Inferior parietal cortex (tissue), 1 donor: ENCODE measurements around the gene VCAM1.
"Not testable (repeated sequence)": the region's sequence is repeated elsewhere in the genome, so short reads cannot be mapped to it uniquely, and the experiment has no call there.

Source experiments
- DNase-seq: peaks from one replicate; pipeline ENCODE4 v3.0.0-alpha.2; 2016; ENCODE audit errors: extremely low spot score

The VCAM1 gene

DNA sequence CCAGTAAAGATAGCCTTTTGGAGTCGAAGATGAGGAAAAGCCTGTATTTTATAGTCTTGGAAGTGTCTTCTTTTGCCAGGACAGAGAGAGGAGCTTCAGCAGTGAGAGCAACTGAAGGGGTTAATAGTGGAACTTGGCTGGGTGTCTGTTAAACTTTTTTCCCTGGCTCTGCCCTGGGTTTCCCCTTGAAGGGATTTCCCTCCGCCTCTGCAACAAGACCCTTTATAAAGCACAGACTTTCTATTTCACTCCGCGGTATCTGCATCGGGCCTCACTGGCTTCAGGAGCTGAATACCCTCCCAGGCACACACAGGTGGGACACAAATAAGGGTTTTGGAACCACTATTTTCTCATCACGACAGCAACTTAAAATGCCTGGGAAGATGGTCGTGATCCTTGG is at the start of gene VCAM1:
Gene VCAM1 (plus strand): TSS at position 253 of the 400 bp plus-strand sequence. CDS start 119 bp downstream, at position 372.
- DNase-seq, result no peak

DNA sequence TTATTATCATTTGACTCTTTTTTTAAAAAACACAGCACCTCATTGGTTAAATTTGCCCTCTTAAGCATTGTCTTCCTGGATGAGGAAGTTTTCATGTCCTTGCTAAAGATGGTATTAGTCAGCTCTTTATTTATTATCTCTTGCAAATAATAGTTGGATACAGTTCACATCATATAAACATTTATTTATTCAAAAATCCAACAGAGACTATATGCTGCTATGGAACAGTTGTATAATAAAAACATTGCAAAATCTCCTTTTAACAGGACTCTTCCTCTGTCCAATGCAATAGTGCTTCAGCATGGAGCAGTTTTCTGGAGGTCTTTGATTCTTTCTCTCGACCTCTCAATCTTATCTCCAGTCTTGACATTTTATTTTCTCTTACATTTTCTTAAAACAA is 49.5 kb upstream of the VCAM1 start:
- no peak for DNase-seq

DNA sequence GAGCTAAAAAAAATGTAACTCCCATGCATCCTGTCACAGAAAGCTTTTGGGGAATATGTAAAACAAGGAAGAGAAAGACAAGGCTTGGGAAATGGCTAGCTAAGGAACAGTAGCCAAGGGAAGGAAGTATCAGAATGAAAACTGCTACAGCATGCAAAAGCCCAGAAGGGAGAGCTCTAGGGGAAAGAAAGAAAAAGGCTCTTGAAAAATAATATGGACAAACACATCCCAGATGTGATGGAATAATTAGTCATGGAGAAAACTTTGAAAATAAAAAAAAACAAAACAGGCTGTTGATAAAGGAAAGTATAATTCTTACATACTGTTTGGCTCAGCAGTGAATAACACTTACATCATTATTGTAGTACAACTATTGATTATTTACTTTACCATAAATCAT is 47.9 kb upstream of the VCAM1 start:
- DNase-seq, result no peak

GRCh38 chr1:100683448-100684349 is 35.8 kb upstream of the VCAM1 start:
- DNase-seq, result no peak

DNA sequence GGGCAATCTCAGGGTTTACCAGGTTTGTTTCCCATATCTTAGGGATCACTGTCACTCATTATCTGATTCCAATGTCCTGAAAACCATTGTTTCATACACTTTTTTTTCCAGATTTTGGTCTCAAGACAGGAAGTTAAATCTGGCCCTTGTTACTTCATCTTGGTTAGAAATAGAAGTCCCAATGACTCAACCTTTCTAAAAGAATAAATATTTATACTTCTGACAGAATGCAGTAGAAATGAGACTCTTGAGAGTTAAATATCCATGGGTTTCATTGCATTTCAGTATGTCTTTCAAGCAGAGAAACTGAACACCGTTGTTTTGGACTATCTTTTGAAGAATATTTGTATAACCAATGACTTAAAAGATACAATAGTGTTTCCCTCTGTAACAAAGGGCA is 19.8 kb upstream of the VCAM1 start:
- no peak for DNase-seq

DNA sequence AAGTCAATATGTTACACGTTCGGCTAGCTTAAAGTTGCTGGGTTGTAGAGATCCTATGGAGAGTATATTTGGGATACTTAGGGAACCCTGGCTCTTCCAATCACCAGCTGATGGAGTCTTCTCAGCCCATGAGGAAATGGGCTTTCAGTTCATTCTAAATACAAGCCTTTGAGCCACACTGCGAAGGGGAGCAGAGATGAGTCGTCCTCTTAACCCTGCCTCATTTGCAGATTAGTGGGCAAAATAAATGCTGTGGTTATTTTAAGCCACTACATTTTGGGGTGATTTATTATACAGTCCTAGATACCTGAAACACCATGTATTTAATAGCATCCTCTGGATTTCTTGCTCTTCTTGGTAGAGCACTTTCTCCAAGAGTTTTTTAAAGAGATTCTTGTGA is 19.0 kb upstream of the VCAM1 start:
- no peak for DNase-seq

DNA sequence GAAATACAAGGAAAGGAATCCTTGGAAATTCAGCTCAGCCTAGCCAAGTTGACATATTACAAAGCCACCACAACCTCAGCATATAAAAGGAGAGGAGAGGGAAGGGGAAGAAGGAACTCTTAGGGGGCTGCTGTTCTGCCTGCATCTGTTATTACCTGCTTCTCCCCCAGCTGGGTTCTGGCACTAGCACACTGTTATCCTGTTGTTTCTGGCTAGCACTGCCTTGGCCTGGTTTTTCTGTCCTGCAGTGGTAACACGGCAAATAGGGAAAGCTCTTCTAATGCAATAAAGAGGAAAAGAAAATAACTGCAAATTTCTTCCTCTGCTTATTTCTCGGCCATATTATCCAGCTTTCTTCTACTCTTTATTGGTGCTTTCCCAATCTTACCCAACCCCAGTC is 16.5 kb upstream of the VCAM1 start:
- DNase-seq, result no peak

GRCh38 chr1:100703716-100704115 is 15.8 kb upstream of the VCAM1 start:
- no peak for DNase-seq

DNA sequence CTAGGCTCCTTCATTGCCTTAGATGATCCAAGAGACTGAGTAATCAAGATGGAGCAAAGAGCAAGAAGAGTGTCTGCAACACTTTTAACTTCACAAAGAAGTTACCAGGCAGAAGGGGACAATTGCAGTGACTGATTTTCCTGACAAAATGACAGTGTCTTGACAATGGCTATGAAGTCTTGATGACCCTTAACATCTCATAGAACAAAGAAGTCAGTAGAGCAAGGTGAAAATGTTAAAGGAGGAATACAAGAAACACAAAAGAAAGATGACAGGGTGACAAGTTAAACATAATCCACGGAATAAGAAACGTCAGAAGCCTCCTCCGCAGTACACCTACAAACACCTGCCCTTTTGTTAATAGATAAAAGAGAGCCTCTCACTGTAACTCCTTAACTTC is 15.1 kb upstream of the VCAM1 start:
- DNase-seq, result no peak

GRCh38 chr1:100706296-100706695 is 13.2 kb upstream of the VCAM1 start:
- DNase-seq, result no peak

- DNase-seq, result no peak
These were observed 12.7 kb upstream of the VCAM1 start for GRCh38 chr1:100706856-100707255.

DNA sequence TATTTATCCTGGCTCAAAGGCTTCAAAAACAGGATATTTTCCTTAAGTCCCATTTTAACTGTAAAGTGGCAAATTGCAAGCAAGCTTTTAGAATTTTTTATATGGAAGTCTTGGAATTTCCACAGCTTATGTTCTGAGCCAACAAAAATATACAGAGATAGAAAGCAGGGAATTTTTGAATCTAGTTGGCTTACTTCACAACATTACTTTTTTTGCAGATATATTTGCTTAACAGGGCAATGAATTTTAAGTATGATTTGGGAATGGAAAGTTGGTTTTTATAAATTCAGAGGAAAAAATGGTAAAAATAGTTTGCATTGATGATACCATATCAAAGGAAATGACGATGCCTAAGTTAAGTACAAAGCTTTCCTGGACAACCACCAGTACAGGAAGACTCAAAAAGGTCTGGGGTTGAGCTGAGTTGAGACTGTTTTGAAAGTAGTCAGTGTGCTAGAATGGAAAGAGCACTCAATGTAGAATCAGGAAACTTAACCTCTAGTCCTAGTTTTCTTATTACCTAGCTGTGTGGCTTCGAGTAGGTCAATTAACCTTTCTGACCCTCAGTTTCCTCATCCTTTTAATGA is 11.0 kb upstream of the VCAM1 start:
- DNase-seq, result no peak

DNA sequence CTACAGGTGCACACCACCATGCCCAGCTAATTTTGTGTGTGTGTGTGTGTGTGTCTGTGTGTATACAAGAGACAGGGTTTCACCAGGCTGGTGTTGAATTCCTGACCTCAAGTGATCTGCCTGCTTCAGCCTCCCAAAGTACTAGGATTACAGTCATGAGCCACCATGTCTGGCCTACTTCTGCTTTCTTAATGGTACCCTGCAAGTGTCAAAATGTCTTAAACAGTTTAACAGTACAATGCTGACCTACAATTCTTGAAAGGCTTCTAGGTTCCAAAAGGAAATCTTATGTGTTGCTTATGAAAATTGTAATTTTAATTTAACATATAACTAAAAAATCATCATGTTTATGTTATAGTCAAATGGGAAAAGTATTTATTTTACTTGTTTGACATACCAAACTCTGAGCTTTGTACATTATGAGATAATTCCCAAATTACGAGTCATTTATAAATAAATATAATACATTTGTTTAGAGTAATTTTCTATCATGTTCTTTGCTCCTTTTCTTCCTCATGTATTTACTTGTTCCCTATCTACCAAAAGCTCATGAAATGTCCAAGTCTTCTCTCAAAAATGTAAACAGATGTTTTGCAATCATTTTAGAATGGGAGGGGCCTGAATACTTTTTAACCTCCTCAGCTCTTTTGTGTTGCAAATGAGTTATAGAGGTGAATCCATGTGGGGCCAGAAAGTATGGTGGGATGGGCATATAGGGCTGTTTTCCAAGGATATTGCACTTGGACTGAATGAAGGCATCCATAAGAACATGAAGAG is 8.4 kb upstream of the VCAM1 start:
- no peak for DNase-seq

GRCh38 chr1:100713027-100713426 is 6.5 kb upstream of the VCAM1 start:
- not testable (repeated sequence) for DNase-seq

DNA sequence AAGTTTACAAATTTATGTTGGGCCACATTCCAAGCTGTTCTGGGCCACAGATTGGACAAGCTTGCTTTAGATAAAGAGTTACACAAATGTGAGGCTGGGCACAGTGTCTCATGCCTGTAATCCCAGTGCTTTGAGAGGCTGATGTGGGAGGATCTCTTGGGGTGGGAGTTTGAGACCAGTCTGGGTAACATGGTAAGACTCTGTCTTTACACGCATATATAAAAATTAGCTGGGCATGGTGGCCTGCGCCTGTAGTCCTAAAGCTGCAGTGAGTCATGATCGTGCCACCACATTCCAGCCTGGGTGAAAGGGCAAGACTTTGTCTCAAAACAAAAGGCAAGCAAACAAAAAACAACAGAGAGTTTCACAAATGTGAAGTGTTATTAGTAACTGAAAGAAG is 5.9 kb upstream of the VCAM1 start:
- no peak for DNase-seq

- DNase-seq, result no peak
These were observed 4.9 kb upstream of the VCAM1 start for GRCh38 chr1:100714599-100714998.

- DNase-seq, result no peak
These were observed 2.3 kb upstream of the VCAM1 start for GRCh38 chr1:100717218-100717617.

DNA sequence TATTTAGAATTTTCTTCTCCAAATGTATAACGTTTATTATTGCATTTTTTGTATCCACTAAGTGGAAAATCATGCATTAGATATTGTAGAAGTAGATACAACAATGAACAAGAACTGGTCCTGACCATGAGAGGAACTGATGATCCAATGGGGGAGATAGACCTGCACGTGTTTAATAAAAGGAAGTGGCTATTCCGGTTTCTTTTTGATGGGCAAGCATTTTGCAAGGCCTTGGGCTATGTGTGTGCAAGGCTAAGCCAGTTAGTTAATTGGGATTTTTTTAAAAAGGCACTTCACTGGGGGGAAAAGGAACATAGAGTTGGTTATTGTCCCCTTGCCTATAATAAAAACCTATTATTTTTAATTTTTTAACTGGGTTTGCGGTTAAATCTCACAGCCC is 961 bp upstream of the VCAM1 start:
- no peak for DNase-seq

DNA sequence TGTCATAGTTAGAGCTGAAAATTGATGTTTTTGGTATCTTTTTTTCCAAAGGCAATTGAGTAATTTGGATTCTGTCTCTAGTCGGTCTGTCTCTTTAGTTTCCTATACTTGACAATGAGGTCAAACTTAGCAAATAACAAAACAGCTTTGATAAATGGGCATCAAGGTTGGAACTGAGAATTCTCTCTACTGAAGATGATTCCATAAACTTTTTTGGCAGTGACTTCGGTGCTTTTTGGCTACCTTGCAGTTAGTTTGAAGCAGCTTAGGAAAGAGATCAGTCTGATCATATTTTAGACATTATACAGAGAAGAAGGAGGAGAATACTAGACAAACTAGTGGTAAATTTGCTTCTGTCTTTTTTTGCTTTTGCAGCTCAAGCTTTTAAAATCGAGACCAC is 559 bp downstream of the VCAM1 start:
- no peak for DNase-seq

GRCh38 chr1:100720751-100721150 is 1.2 kb downstream of the VCAM1 start:
- no peak for DNase-seq

GRCh38 chr1:100721526-100722207 is 2.1 kb downstream of the VCAM1 start:
- no peak for DNase-seq

DNA sequence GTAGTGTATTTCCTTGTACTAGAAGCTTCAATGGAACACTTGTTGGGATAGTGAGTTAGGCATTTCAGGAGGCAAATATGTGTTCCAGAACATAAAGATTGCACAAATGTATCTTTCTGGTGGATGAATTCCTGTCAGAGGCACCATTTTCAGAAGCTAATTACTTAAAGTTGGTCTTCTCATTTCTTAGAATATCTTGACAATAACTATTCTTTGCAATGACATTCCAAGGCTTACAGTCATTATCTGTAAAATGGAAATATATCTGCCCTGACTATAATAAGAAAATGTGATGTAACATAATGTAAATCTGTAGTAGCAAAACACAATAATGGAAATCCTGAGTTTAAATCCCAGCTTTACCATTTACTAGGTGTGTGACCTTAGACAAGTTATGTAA is 2.7 kb downstream of the VCAM1 start:
- no peak for DNase-seq
